SJCRH30 (cell line): Measurements from ENCODE around the gene MTERF1. TPM values are rescaled to one million over a fixed set of nuclear protein-coding genes. Genes with fewer than 3 reads are reported as not detected.
A peak's percentile ranks its signal among the peaks of the same experiment; 100 is the strongest.
"Not testable (repeated sequence)": the region's sequence is repeated elsewhere in the genome, so short reads cannot be mapped to it uniquely, and the experiment has no call there.

Experiments used
- DNase-seq, 2 experiments: peaks; one replicate each; pipeline ENCODE4 v3.0.0-alpha.2; 2015 to 2020
- H3K27ac ChIP-seq: fragments of 250-450 bp; sonication (Bioruptor Pico); 2 replicates; pipeline ENCODE4 v1.5.1; 2020; ENCODE audit warnings: mild to moderate bottlenecking, moderate library complexity
- H3K27me3 ChIP-seq: fragments of 250-450 bp; sonication (Bioruptor Pico); 2 replicates; pipeline ENCODE4 v1.5.1; 2020; ENCODE audit warnings: mild to moderate bottlenecking, moderate library complexity
- H3K36me3 ChIP-seq: fragments of 250-450 bp; sonication (Bioruptor Pico); 2 replicates; pipeline ENCODE4 v1.5.1; 2020; ENCODE audit warnings: mild to moderate bottlenecking, moderate library complexity
- H3K4me1 ChIP-seq: fragments of 250-450 bp; sonication (Bioruptor Pico); 2 replicates; pipeline ENCODE4 v1.5.1; 2020; ENCODE audit warnings: mild to moderate bottlenecking, moderate library complexity
- H3K4me3 ChIP-seq: fragments of 250-450 bp; sonication (Bioruptor Pico); 2 replicates; pipeline ENCODE4 v1.5.1; 2020; ENCODE audit warnings: mild to moderate bottlenecking, moderate library complexity
- H3K9me3 ChIP-seq: fragments of 250-450 bp; sonication (Bioruptor Pico); replicated peaks from 2 replicates; pipeline ENCODE4 v1.5.1; 2020; ENCODE audit warnings: mild to moderate bottlenecking, moderate library complexity
- total RNA-seq: library from RNA; depleted of rRNA; stranded (reverse); fragments of >200 nt; shearing (Covaris generic); gene quantifications from 2 replicates; pipeline ENCODE4 v1.2.3, GENCODE V29; 2014

Gene MTERF1
- total RNA-seq, 1 experiment from 2014 or later = 24.2 TPM

DNA sequence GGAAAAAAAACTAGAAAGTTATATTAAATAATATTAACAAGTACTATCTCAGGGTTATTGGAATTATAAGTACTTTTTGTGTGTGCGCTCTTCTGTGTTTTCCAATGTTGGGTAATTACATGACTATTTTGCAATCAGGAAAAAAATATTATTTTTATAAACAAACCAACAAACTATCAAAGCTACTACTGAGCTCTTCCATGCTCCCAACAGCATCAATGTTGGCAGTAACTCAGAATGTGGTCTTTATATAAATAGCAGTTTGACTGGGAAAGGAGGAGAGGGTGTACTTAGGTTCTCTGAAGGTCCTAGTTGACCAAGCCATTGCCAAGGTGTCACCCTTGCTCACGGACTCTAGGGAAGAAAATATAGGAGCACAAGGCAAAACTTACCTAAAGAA is 15.0 kb downstream of the MTERF1 start:
- Histone ChIP-seq H3K27me3 (no peaks in the 10 kb centered on the region), H3K4me1 (no peaks in the 10 kb centered on the region), H3K9me3 (no peaks in the 10 kb centered on the region), H3K36me3 (no peaks in the 10 kb centered on the region), H3K4me3 (no peak overlapping the region), H3K27ac (no peak overlapping the region)
- no peak for DNase-seq

DNA sequence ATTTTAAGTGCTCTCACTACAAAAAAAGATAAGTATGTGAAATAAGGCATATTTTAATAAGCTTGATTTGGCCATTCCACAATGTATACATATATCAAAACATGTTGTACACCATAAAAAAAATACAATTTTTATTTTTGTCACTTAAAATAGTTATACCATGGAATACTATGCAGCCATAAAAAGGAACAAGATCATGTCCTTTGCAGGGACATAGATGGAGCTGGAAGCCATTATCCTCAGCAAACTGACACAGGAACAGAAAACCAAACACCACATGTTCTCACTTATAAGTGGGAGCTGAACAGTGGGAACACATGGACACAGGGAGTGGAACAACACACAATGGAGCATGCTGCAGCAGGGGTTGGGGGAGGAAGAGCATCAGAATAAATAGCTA is 15.9 kb downstream of the MTERF1 start:
- H3K36me3 ChIP-seq, H3K9me3 ChIP-seq, H3K4me1 ChIP-seq, H3K27me3 ChIP-seq, H3K4me3 ChIP-seq, H3K27ac ChIP-seq, DNase-seq: not testable (repeated sequence)

DNA sequence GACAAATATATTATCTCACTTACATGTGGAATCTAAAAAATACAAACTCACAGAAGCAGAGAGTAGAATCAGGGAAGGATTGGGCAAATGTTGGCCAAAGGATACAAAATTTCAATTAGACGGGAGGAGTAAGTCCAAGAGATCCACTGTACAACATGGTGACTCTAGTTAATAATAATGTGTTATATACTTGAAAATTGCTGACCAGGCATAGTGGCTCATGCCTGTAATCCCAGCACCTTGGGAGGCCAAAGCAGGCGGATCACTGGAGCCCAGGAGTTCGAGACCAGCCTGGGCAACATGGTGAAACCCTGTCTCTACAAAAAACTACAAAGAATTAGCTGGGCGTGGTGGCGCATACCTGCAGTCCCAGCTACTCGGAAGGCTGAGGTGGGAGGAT is 16.4 kb downstream of the MTERF1 start:
- Histone ChIP-seq H3K4me1 (no peaks in the 10 kb centered on the region), H3K9me3 (no peaks in the 10 kb centered on the region), H3K27ac (no peak overlapping the region), H3K36me3 (no peaks in the 10 kb centered on the region), H3K4me3 (no peak overlapping the region), H3K27me3 (no peaks in the 10 kb centered on the region)
- DNase-seq = no peak

DNA sequence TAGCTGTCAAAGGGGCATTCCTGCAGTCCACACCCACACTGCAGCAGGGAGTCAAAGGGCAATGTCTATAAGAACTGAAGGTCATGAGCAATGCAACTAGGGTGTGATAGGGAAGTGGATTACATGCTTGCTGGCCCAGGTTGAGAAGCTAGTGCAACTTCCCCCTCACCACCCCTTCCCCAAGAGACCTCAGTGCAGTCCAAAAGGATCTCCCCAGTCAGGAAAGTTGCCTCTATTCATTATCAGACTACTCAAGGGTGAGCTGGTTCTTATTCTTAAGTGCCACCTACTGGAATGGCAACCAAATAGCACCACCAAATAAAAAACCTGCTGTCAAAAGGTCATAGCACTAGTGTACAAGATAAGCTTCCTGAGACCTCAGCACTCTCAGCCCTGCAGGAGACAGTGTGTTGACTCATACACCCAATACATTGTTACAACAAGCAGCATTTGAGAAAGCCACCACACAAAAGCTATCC is 28.2 kb downstream of the MTERF1 start:
- H3K27ac ChIP-seq = no peak overlapping the region
- no peak overlapping the region for H3K4me3 ChIP-seq
- H3K36me3 ChIP-seq = no peaks in the 10 kb centered on the region
- no peaks in the 10 kb centered on the region for H3K9me3 ChIP-seq
- H3K27me3 ChIP-seq = no peaks in the 10 kb centered on the region
- no peaks in the 10 kb centered on the region for H3K4me1 ChIP-seq
- DNase-seq = peak in 1 of 2 experiments; percentile 24

DNA sequence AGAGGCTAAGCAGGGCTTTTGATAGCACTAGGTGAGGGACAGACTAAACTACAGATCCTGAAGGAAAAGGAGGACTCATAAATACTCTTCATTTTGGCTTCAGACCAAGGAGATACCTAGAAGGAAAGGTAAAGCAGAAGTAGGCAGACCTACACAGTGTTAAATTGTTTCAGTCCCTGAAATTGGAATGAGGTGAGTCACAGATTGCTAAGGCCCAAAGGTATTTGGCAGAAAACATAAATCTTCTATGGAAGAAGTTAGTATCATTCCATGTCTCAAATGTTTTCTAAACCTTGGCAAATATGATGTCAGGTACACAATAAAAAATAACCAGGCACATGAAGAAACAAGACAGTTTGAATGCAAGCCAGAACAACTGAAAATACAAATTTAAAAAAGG is 30.0 kb downstream of the MTERF1 start:
- no peak overlapping the region for H3K4me3 ChIP-seq
- no peaks in the 10 kb centered on the region for H3K36me3 ChIP-seq
- H3K9me3 ChIP-seq = no peaks in the 10 kb centered on the region
- no peak overlapping the region for H3K27ac ChIP-seq
- DNase-seq = no peak
- H3K27me3 ChIP-seq = no peaks in the 10 kb centered on the region
- no peaks in the 10 kb centered on the region for H3K4me1 ChIP-seq

DNA sequence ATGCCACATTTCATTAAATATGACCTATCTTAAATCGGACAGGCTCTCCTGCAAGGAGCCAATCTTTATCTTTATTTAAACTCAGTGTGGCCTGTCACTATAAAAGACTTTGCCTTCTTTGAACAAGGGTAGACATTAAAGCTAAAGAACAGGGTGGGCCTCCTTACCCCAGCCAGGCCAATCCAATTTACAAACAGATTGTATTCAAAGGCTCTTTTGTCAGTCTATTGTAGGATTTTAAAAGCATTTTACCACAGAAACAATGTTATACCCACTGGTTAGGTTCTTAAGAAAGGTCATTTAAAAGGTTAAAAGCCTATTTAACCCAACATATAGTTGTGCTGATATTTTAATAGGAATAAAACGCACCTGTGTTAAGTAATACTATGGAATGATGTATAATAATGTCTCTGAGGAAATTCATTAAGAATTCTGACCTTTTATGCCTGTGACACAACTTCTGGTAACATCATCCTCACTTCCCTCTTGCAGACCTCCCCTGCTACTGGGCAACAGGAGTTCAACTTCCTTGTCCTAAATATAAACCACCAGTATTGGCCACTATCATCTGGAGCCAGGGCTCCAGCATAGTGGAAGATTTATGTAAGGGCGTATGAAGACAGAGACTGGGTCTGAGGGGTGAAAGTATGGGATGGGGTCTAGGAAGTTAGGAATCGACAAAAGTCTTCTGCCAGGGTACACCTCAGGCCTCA is 32.5 kb downstream of the MTERF1 start:
- no peaks in the 10 kb centered on the region for H3K4me1 ChIP-seq
- DNase-seq = no peak
- no peak overlapping the region for H3K27ac ChIP-seq
- H3K4me3 ChIP-seq = no peak overlapping the region
- no peaks in the 10 kb centered on the region for H3K27me3 ChIP-seq
- no peaks in the 10 kb centered on the region for H3K9me3 ChIP-seq
- H3K36me3 ChIP-seq = 0 out of 2 replicates have a peak, but pooled peaks cover 2% of the 10 kb centered on the region

DNA sequence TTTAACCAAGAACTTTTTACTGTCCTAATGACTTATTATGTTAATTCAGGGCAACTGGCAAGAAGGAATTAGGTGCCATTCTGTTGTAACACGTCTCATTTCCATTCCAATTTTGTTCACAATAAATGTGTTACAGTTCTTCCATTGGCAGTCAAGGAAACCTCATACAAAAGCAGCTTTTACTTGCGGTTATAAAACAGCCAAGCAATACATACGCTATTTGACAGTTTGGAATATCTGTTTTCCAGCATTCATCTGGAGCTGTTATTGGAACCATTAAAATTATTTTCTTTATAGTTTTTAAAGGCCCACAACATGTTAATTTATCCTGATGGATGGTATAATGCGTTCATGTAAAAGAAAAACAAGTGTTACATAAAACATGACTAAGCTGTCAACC is 33.3 kb downstream of the MTERF1 start:
- Histone ChIP-seq H3K27me3 (no peaks in the 10 kb centered on the region), H3K27ac (no peak overlapping the region), H3K4me3 (no peak overlapping the region), H3K9me3 (no peaks in the 10 kb centered on the region), H3K4me1 (no peaks in the 10 kb centered on the region), H3K36me3 (0 out of 2 replicates have a peak, but pooled peaks cover 2% of the 10 kb centered on the region)
- no peak for DNase-seq

DNA sequence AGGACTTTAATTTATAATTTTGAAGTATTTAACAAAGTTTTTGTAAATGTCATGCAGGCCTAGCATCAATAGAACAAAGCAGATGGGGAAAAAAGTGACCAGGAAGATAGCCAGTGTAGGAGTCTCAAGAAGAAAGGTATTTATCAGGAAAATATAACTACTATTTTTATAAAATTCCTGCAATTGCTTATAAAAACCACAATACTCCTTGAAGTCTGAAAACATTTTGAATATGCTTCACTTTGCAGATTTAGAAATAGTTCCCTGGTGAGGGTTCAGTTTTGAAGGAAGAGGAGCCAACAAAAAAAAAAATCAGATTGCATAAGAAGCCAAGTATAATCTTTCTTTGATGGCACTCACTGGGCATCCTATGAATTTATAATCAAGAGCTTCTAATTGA is 34.1 kb downstream of the MTERF1 start:
- 0 out of 2 replicates have a peak, but pooled peaks cover 2% of the 10 kb centered on the region for H3K36me3 ChIP-seq
- no peaks in the 10 kb centered on the region for H3K27me3 ChIP-seq
- no peak for DNase-seq
- no peak overlapping the region for H3K27ac ChIP-seq
- no peaks in the 10 kb centered on the region for H3K9me3 ChIP-seq
- H3K4me3 ChIP-seq = no peak overlapping the region
- H3K4me1 ChIP-seq = no peaks in the 10 kb centered on the region

DNA sequence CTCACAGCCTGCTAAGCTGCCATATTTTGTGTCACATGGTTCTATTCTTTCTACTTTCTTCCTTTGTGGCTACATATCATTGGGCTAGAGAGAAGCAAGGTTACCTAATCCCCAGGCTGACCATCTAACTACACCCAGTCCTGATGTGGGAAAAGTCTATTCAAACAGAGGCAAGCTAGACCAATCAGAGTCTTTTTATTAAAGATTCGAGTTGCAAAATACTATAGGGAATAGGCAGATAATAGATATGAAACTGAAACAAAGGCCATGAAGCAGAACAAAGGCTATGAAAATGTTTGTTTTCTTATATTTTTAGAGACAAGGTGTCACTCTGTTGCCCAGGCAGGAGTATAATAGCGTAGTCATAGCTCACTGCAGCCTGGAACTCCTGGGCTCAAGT is 36.7 kb downstream of the MTERF1 start:
- no peaks in the 10 kb centered on the region for H3K4me1 ChIP-seq
- 0 out of 2 replicates have a peak, but pooled peaks cover 2% of the 10 kb centered on the region for H3K36me3 ChIP-seq
- no peaks in the 10 kb centered on the region for H3K27me3 ChIP-seq
- H3K4me3 ChIP-seq = no peak overlapping the region
- no peak for DNase-seq
- 0 out of 2 replicates have a peak, but pooled peaks cover 5% of the 10 kb centered on the region for H3K9me3 ChIP-seq
- no peak overlapping the region for H3K27ac ChIP-seq

DNA sequence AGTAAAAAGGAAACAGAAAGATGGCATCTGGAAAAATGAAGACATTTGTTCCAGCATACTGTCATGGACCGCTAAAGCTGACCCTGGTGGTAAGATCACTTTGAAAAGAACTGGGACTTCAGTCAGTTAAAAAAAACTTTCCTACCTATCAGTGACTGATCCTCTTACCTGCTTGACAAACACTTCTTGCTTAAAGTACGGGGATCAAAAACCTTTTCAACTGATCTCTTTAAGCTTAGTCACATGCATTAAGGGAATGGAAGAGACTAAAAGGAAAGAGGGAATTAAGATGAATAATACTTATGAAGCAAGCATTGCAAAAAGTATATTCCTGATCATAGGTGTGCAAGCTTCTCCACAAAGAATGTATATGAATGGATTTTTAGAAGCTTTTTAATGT is 42.1 kb downstream of the MTERF1 start:
- Histone ChIP-seq H3K4me1 (peaks cover 13% of the 10 kb centered on the region), H3K27ac (no peak overlapping the region), H3K36me3 (no peaks in the 10 kb centered on the region), H3K4me3 (no peak overlapping the region), H3K27me3 (no peaks in the 10 kb centered on the region), H3K9me3 (0 out of 2 replicates have a peak, but pooled peaks cover 5% of the 10 kb centered on the region)
- DNase-seq = no peak

DNA sequence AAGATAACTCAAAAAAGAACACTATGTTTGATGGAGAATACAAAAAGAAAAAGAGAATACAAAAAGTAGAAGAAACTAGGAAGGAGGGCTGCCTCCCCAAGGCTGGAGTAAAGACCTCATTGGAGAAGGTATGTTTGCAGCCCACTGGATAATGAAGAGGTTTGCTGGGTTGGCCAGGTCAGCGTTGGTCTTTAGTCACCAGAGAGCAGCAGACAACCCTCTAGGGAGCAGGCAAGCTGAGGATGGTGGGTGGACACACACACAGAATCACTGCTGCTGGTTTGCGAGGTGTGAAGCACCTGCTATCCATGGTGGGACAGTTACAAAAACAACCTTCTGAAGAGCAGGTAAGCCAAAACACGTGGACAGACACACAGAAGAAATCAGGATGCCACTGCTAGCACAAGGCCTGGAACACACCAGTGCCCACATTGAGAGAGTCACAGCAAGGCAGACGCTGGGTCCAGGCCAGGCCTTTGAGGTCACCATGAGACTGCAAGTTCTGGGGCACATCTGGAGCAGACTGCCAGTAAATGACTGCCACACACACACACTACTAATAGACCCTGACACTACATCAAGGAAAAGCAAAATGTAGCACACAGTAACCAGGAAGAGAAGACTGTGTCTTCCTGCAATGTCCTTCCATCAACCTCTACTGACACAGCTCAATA is 43.0 kb downstream of the MTERF1 start:
- H3K27ac ChIP-seq = no peak overlapping the region
- H3K27me3 ChIP-seq = no peaks in the 10 kb centered on the region
- no peak for DNase-seq
- H3K4me1 ChIP-seq = peaks cover 13% of the 10 kb centered on the region
- H3K9me3 ChIP-seq = 0 out of 2 replicates have a peak, but pooled peaks cover 5% of the 10 kb centered on the region
- H3K36me3 ChIP-seq = no peaks in the 10 kb centered on the region
- H3K4me3 ChIP-seq = no peak overlapping the region

DNA sequence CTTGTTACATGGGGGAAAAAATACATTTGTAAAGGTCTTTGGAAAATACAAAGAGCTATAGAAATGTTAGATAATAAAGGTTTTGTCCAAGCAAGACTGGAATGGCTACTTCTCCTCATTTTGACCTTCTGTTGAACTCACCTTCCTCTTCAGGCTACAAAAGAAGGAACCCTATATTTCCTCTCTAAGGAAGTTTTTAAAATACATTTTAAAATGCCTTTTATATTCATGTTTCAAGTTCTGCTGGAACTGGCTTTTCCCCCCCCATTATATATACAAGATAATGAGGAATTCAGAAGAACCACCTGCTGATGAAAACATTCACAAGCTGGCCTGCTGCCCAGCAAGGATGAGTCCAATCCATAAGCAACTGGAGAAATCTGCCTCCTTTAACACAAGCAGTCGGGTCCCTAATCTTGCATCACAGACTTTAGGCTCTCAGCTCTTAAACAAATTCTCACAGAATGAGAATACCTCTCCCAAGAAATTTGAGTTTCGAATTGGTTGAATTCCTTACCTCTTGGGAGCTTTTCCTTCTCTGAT is 44.6 kb downstream of the MTERF1 start:
- H3K4me3 ChIP-seq = no peak overlapping the region
- 0 out of 2 replicates have a peak, but pooled peaks cover 5% of the 10 kb centered on the region for H3K9me3 ChIP-seq
- peak; percentile 25 to 65 for DNase-seq
- H3K4me1 ChIP-seq = peaks cover 13% of the 10 kb centered on the region
- no peak overlapping the region for H3K27ac ChIP-seq
- H3K27me3 ChIP-seq = no peaks in the 10 kb centered on the region
- H3K36me3 ChIP-seq = no peaks in the 10 kb centered on the region

DNA sequence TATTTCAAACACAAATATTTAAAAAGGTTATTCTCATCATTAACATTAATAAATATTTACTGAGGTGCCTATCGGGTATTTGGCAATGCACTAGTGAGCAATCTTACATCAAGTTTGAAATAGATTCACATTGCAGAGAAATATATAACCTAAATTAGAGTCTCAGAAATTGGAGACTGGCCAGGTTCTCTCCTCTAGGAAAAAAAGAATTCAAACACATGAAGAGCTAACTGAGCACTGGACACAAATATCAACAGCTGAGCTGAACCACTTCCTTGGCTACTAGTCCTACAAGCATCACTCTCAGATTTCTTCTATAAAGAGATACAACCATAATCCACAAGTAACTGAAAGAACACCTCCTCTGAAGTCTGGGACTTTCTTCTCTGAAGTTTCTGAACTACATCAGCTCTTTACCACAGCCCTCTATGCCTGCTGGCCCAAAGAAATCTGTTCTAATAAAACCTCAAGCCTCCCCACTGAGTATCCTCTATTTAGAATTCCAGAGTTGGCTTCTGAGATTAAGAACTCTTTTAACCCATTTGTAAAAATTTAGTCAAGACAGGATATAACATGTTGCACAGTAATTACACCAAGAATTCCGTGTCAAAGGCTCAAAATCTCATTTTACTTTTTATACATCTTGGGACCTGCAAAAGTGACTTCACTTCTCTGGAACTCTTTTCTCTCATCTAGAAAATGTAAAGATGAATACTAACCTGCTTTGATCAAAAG is 45.2 kb downstream of the MTERF1 start:
- Histone ChIP-seq H3K27me3 (no peaks in the 10 kb centered on the region), H3K4me3 (no peak overlapping the region), H3K4me1 (peaks cover 13% of the 10 kb centered on the region), H3K9me3 (0 out of 2 replicates have a peak, but pooled peaks cover 3% of the 10 kb centered on the region), H3K27ac (no peak overlapping the region), H3K36me3 (no peaks in the 10 kb centered on the region)
- peak in 1 of 2 experiments; percentile 28 for DNase-seq

DNA sequence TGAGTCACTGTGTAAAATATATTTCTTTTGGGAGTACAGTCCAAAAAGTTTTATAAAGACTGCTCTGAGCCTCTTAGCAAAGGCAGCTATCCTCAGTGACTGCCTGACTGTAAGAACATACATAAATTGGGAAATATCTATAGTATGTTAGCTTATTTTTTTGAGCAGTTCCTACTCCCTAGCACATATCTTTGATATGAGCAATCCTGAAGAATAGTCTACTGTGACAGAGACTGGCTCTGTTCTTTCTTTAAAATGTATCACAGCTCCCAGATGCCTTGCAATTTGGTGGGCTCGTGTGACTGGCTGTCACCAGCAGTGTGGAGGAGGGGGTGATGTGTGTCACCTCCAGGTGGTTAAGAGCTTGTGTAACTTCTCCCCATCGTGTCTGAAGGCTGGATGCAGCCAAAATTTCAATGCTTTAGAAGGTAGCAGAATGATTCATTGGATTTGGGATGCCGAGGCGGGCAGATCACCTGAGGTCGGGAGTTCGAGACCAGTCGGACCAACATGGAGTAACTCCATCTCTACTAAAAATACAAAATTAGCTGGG is 47.9 kb downstream of the MTERF1 start:
- H3K4me3 ChIP-seq = no peak overlapping the region
- H3K9me3 ChIP-seq = no peaks in the 10 kb centered on the region
- peaks cover 13% of the 10 kb centered on the region for H3K4me1 ChIP-seq
- no peaks in the 10 kb centered on the region for H3K27me3 ChIP-seq
- H3K36me3 ChIP-seq = no peaks in the 10 kb centered on the region
- no peak overlapping the region for H3K27ac ChIP-seq
- no peak for DNase-seq
